Measurements from ENCODE around the gene CHAD.
"Not testable (repeated sequence)": the region's sequence is repeated elsewhere in the genome, so short reads cannot be mapped to it uniquely, and the experiment has no call there.

The CHAD gene

GRCh38 chr17:50426814-50427787 is 41.6 kb downstream of the CHAD start:
- peak; percentile 25 for DNase-seq (ENCODE audit: low spot score)

DNA sequence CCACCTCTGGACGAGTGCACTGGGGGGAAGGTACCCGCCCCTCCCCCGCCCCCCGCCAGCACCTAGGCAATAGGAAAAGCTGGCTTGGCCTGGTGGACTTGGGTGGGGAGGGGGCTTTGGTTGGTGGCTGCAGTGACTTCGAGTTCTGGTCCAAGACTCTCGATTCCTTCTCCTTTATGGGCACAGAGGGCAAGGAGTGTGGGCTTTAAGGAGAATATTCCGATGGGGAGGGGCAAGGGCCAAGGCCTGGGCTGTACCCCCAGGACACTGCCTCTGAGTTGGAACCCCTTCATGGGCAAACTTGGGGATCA is 42.3 kb downstream of the CHAD start:
- DNase-seq (ENCODE audit: low spot score): no peak

DNA sequence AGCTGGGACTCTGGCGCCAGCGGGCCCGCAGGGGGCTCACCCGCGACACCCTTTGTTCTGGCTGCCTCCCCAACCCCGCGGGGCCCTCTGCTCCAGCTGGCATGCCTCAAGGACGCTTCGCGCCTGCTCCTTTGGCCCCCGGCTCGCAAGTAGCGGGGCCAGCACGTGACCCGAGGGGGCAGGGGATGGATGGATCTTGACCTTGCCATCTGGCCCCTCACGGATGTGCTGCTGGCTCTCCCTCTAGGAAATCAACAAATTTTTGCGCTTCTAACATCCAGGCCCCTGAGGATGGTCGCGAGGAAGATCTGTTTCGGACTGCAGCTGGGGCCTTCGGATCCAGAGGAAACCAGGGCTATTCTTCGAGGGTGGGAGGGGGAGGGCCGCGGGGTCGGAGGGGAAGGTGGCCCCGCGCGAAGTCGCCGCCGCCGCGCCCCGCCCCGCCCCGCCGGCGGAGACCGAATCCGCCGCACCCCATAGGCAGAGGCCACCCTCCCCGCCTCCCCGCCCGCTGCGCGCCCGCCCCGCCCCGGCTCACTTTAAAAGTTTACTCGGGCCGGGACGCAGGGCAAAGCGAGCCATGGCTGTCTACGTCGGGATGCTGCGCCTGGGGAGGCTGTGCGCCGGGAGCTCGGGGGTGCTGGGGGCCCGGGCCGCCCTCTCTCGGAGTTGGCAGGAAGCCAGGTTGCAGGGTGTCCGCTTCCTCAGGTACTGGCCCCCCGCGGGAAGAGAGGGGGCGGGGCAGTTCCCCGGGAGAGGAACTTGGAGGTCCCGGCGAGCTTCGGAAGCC is 42.8 kb downstream of the CHAD start, which contains the start of gene ACSF2:
TSS of gene ACSF2 (plus strand) at position 537 of the 790 bp plus-strand sequence. CDS start at position 581, 44 bp downstream.
- DNase-seq (ENCODE audit: low spot score): peak; percentile 63

GRCh38 chr17:50424996-50425681 is 43.5 kb downstream of the CHAD start:
- no peak for DNase-seq (ENCODE audit: low spot score)

- DNase-seq (ENCODE audit: low spot score): no peak
Observed at GRCh38 chr17:50424246-50424995, 44.3 kb downstream of the CHAD start.

- DNase-seq (ENCODE audit: low spot score): no peak
Observed at GRCh38 chr17:50423553-50424159, 45.0 kb downstream of the CHAD start.

DNA sequence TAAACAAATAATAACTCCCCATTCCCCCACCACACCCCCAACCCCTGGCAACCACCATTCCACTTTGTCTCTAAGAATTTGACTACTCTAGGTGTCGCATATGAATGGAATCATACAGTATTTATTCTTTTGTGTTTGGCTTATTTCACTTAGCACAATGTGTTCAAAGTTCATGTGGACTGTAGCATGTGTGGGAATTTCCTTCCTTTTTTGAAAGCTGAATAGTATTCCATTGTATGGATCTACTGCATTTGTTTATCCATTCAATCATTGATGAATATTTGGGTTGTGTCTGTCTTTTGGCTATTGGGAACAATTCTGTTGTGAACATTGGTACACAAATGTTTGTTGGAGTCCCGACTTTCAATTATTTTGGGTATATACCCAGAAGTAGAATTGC is 45.9 kb downstream of the CHAD start:
- DNase-seq (ENCODE audit: low spot score): no peak

DNA sequence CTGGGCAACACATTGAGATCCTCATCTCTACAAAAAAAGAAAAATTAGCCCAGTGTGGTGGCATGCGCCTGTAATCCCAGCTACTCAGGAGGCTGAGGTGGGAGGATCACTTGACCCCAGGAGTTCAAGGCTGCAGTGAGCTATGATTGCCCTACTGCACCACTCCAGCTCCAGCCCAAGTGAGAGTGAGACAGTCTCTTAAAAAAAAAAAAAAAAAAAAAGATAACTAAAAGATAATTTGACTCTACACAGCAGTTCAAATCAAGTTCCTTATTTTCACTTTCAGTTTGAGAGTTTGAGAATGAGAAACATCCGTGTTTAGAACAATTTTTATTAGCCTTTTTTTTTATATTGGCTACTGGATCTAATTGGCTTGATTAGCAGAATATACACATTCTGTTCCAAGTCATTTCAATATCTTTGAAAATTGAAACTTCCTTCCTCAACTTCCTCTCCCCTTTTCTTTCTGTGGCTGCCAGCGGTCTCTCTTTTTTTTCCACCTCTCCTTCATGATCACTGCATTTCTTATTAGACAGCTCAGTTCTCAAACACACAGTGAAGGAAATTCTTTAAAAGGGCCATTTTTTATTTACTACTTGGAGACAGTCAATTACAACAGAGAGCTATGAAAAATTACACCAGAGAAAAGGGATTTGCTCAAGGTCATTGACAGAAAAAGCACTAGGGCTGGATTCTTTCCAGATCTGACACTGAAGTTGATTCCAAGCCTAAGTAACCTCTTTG is 47.2 kb downstream of the CHAD start:
- DNase-seq (ENCODE audit: low spot score): peak; percentile 34

GRCh38 chr17:50420419-50421112 is 48.1 kb downstream of the CHAD start:
- DNase-seq (ENCODE audit: low spot score): no peak

GRCh38 chr17:50419577-50419976 is 49.1 kb downstream of the CHAD start:
- DNase-seq (ENCODE audit: low spot score): not testable (repeated sequence)

- no peak for DNase-seq (ENCODE audit: low spot score)
Observed at GRCh38 chr17:50414808-50415207, 53.9 kb downstream of the CHAD start.
